ENCODE measurements around the gene ZNF444. TPM values are rescaled to one million over a fixed set of nuclear protein-coding genes. Genes with fewer than 3 reads are reported as not detected.
"Not testable (repeated sequence)": the region's sequence is repeated elsewhere in the genome, so short reads cannot be mapped to it uniquely, and the experiment has no call there.

Gene ZNF444
- total RNA-seq, 2 experiments from 2014 or later, result 22.0 to 25.3 TPM

- H4K20me1 ChIP-seq (ENCODE audit: insufficient read depth, low read length), result no peaks in the 10 kb centered on the region
- DNase-seq (ENCODE audit: low spot score), result no peak
- no peaks in the 10 kb centered on the region for H3K79me2 ChIP-seq (ENCODE audit: insufficient read depth, low read depth, low read length)
- H3K4me2 ChIP-seq (ENCODE audit: low read length), result no peak overlapping the region
- H3K36me3 ChIP-seq (ENCODE audit: insufficient read depth, low read length), result no peaks in the 10 kb centered on the region
- no peak for TF ChIP-seq EZH2phosphoT487 (IDR thresholded peaks at IDR 0.05; ENCODE audit: borderline replicate concordance, low read depth, low read length)
- TF ChIP-seq CTCF (conservative IDR thresholded peaks at IDR 0.05; ENCODE audit: low read length), result no peak
- no peaks in the 10 kb centered on the region for H3K4me1 ChIP-seq (ENCODE audit: insufficient read depth, low read length, poor library complexity, severe bottlenecking)
- no TSS peak for BruUV-seq (replicated peaks)
- no peak overlapping the region for H2AFZ ChIP-seq (ENCODE audit: low read length)
- POLR2A ChIA-PET, result no interaction called here
- CTCF ChIA-PET (ENCODE audit: unreplicated experiment), result no interaction called here
- no peaks in the 10 kb centered on the region for H3K9me2 ChIP-seq (ENCODE audit: insufficient read depth, low read length)
- H3K4me3 ChIP-seq (ENCODE audit: low read depth, low read length, poor library complexity, severe bottlenecking), result no peak overlapping the region
- no peaks in the 10 kb centered on the region for H3K9me3 ChIP-seq (ENCODE audit: low read length)
- H3K27ac ChIP-seq (ENCODE audit: low read depth, low read length, poor library complexity, severe bottlenecking), result no peak overlapping the region
- intact Hi-C loops (cut with micrococcal nuclease; ENCODE audit: unreplicated experiment), result no loop called here
Observed at GRCh38 chr19:56170261-56170660, 29.2 kb downstream of the ZNF444 start.

- no TSS peak for BruUV-seq (replicated peaks)
- Histone ChIP-seq H3K27ac (ENCODE audit: low read depth, low read length, poor library complexity, severe bottlenecking) (no peak overlapping the region), H3K4me2 (ENCODE audit: low read length) (no peak overlapping the region), H3K36me3 (ENCODE audit: insufficient read depth, low read length) (no peaks in the 10 kb centered on the region), H4K20me1 (ENCODE audit: insufficient read depth, low read length) (no peaks in the 10 kb centered on the region), H3K9me3 (ENCODE audit: low read length) (no peaks in the 10 kb centered on the region), H2AFZ (ENCODE audit: low read length) (no peak overlapping the region), H3K9me2 (ENCODE audit: insufficient read depth, low read length) (no peaks in the 10 kb centered on the region), H3K4me3 (ENCODE audit: low read depth, low read length, poor library complexity, severe bottlenecking) (no peak overlapping the region), H3K79me2 (ENCODE audit: insufficient read depth, low read depth, low read length) (no peaks in the 10 kb centered on the region), H3K4me1 (ENCODE audit: insufficient read depth, low read length, poor library complexity, severe bottlenecking) (no peaks in the 10 kb centered on the region)
- intact Hi-C loops (cut with micrococcal nuclease; ENCODE audit: unreplicated experiment), result no loop called here
- TF ChIP-seq CTCF (conservative IDR thresholded peaks at IDR 0.05; ENCODE audit: low read length) (no peak), EZH2phosphoT487 (IDR thresholded peaks at IDR 0.05; ENCODE audit: borderline replicate concordance, low read depth, low read length) (no peak)
- no peak for DNase-seq (ENCODE audit: low spot score)
- ChIA-PET CTCF (ENCODE audit: unreplicated experiment) (no interaction called here), POLR2A (no interaction called here)
Observed at GRCh38 chr19:56174086-56174485, 33.0 kb downstream of the ZNF444 start.

DNA sequence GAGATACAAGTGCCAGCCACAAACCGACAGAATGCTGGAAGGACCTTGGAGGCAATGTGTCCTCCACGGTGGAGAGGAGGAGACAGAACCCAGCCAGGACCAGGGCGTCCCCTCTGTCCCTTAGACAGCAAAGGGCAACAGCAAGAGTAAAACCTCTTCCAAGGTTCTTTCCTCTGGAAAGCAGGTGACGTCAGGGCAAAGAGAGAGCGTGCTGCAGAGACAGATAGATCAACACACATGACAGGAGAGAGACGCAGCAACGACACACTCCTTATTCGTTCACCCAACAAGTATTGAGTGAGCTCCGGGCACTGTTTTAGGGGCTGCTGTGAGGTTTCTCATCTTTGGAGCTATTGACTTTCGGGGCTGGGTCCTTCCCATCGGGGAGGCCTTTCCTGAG lies 33.5 kb downstream of the ZNF444 start:
- CTCF ChIA-PET (ENCODE audit: unreplicated experiment), result no interaction called here
- Histone ChIP-seq H3K27ac (ENCODE audit: low read depth, low read length, poor library complexity, severe bottlenecking) (no peak overlapping the region), H3K4me3 (ENCODE audit: low read depth, low read length, poor library complexity, severe bottlenecking) (no peak overlapping the region), H3K4me1 (ENCODE audit: insufficient read depth, low read length, poor library complexity, severe bottlenecking) (no peaks in the 10 kb centered on the region), H3K36me3 (ENCODE audit: insufficient read depth, low read length) (no peaks in the 10 kb centered on the region), H3K9me3 (ENCODE audit: low read length) (no peaks in the 10 kb centered on the region), H4K20me1 (ENCODE audit: insufficient read depth, low read length) (no peaks in the 10 kb centered on the region), H3K4me2 (ENCODE audit: low read length) (no peak overlapping the region), H3K79me2 (ENCODE audit: insufficient read depth, low read depth, low read length) (no peaks in the 10 kb centered on the region), H2AFZ (ENCODE audit: low read length) (no peak overlapping the region), H3K9me2 (ENCODE audit: insufficient read depth, low read length) (no peaks in the 10 kb centered on the region)
- no peak for DNase-seq (ENCODE audit: low spot score)
- no TSS peak for BruUV-seq (replicated peaks)
- TF ChIP-seq CTCF (conservative IDR thresholded peaks at IDR 0.05; ENCODE audit: low read length) (no peak), EZH2phosphoT487 (IDR thresholded peaks at IDR 0.05; ENCODE audit: borderline replicate concordance, low read depth, low read length) (no peak)
- intact Hi-C loops (cut with micrococcal nuclease; ENCODE audit: unreplicated experiment), result no loop called here
- POLR2A ChIA-PET, result no interaction called here

DNA sequence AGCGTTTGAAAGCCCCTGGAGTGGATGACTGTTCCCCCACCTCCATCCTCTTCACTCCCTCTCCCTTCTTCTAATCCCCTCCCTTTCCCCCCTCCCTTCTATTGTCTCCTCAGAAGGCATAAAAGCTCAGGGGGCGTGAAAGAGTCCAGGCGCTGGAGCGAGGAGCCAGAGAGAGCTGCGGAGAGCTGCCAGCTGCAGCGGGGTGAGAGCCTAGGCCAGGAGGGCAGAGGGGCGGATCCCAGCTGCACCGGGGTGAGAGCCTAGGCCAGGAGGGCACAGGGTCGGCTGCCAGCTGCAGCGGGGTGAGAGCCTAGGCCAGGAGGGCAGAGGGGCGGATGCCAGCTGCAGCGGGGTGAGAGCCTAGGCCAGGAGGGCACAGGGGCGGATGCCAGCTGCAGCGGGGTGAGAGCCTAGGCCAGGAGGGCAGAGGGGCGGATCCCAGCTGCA lies 34.8 kb downstream of the ZNF444 start, which contains the start of gene GALP:
TSS of gene GALP (plus strand) at position 148 of the 447 bp plus-strand sequence. CDS start 1,101 bp downstream, outside the sequence.
- H3K9me3 ChIP-seq (ENCODE audit: low read length); BruUV-seq (replicated peaks); H2AFZ ChIP-seq (ENCODE audit: low read length); H3K27ac ChIP-seq (ENCODE audit: low read depth, low read length, poor library complexity, severe bottlenecking); DNase-seq (ENCODE audit: low spot score); H3K36me3 ChIP-seq (ENCODE audit: insufficient read depth, low read length); H4K20me1 ChIP-seq (ENCODE audit: insufficient read depth, low read length); H3K79me2 ChIP-seq (ENCODE audit: insufficient read depth, low read depth, low read length); H3K4me2 ChIP-seq (ENCODE audit: low read length); POLR2A ChIA-PET; CTCF ChIA-PET (ENCODE audit: unreplicated experiment); H3K4me3 ChIP-seq (ENCODE audit: low read depth, low read length, poor library complexity, severe bottlenecking); H3K4me1 ChIP-seq (ENCODE audit: insufficient read depth, low read length, poor library complexity, severe bottlenecking); intact Hi-C loops (cut with micrococcal nuclease; ENCODE audit: unreplicated experiment); H3K9me2 ChIP-seq (ENCODE audit: insufficient read depth, low read length): not testable (repeated sequence)

GRCh38 chr19:56176310-56176709 lies 35.2 kb downstream of the ZNF444 start:
- H3K36me3 ChIP-seq (ENCODE audit: insufficient read depth, low read length); H3K4me2 ChIP-seq (ENCODE audit: low read length); H2AFZ ChIP-seq (ENCODE audit: low read length); H3K4me3 ChIP-seq (ENCODE audit: low read depth, low read length, poor library complexity, severe bottlenecking); BruUV-seq (replicated peaks); H3K4me1 ChIP-seq (ENCODE audit: insufficient read depth, low read length, poor library complexity, severe bottlenecking); H3K27ac ChIP-seq (ENCODE audit: low read depth, low read length, poor library complexity, severe bottlenecking); POLR2A ChIA-PET; DNase-seq (ENCODE audit: low spot score); H4K20me1 ChIP-seq (ENCODE audit: insufficient read depth, low read length); CTCF ChIA-PET (ENCODE audit: unreplicated experiment); H3K79me2 ChIP-seq (ENCODE audit: insufficient read depth, low read depth, low read length); H3K9me3 ChIP-seq (ENCODE audit: low read length); intact Hi-C loops (cut with micrococcal nuclease; ENCODE audit: unreplicated experiment); H3K9me2 ChIP-seq (ENCODE audit: insufficient read depth, low read length): not testable (repeated sequence)
